Choroid plexus epithelial cell (primary cell): ENCODE data around the gene CREB5.
"Not testable (repeated sequence)": the region's sequence is repeated elsewhere in the genome, so short reads cannot be mapped to it uniquely, and the experiment has no call there.

Experiments
- DNase-seq: peaks from one replicate; pipeline ENCODE4 v3.0.0-alpha.2; 2010; ENCODE audit warnings: low read depth
- H3K4me3 ChIP-seq: 2 replicates; pipeline ENCODE4 v1.5.1; 2011; ENCODE audit warnings: low read depth, mild to moderate bottlenecking, control low read depth, low read length, moderate library complexity
- CTCF ChIP-seq: conservative IDR thresholded peaks from 2 replicates; pipeline ENCODE4 v1.5.1; 2011; ENCODE audit warnings: low read depth, mild to moderate bottlenecking, control low read depth, inconsistent platforms, low read length, moderate library complexity

CREB5 gene

GRCh38 chr7:28785041-28785995 is 373.0 kb downstream of the CREB5 start:
- no peak for DNase-seq
- no peak for TF ChIP-seq CTCF

GRCh38 chr7:28786156-28786555 is 373.8 kb downstream of the CREB5 start:
- not testable (repeated sequence) for DNase-seq, H3K4me3 ChIP-seq

More at GRCh38 chr7:28785041-28785995, 373.0 kb downstream of the CREB5 start:
- H3K4me3 ChIP-seq = no peak overlapping the region

- no peak for TF ChIP-seq CTCF
- no peak overlapping the region for H3K4me3 ChIP-seq
- no peak for DNase-seq
These were observed 374.8 kb downstream of the CREB5 start for GRCh38 chr7:28787106-28787505.

- no peak for DNase-seq
- no peak overlapping the region for H3K4me3 ChIP-seq
- no peak for TF ChIP-seq CTCF
These were observed 378.1 kb downstream of the CREB5 start for GRCh38 chr7:28790467-28790866.

- no peak for TF ChIP-seq CTCF
- no peak for DNase-seq
- no peak overlapping the region for H3K4me3 ChIP-seq
These were observed 380.5 kb downstream of the CREB5 start for GRCh38 chr7:28792858-28793257.

GRCh38 chr7:28793381-28794085 is 381.2 kb downstream of the CREB5 start:
- H3K4me3 ChIP-seq = no peak overlapping the region
- no peak for TF ChIP-seq CTCF
- no peak for DNase-seq

- no peak for TF ChIP-seq CTCF
- H3K4me3 ChIP-seq = no peak overlapping the region
- no peak for DNase-seq
These were observed 386.0 kb downstream of the CREB5 start for GRCh38 chr7:28798274-28798673.
